Body of pancreas (tissue), 4 donors: ENCODE results near the gene UCK2.

Experiments used
- CTCF ChIP-seq, 7 experiments: fragments of 450-650 bp in 4 of 7; fragments of 200-600 bp in 3 of 7; sonication (generic) in 3 of 7; IDR thresholded peaks; one replicate each; pipeline ENCODE4 v1.5.1; 2016 to 2019; ENCODE audit warnings: antibody characterized with exemption in 7 of 7
- POLR2A ChIP-seq, 3 donors: fragments of 450-650 bp; IDR thresholded peaks; one replicate each; pipeline ENCODE4 v1.6.1; 2016; ENCODE audit warnings: antibody characterized with exemption in 3 of 3, mild to moderate bottlenecking in 2 of 3

DNA sequence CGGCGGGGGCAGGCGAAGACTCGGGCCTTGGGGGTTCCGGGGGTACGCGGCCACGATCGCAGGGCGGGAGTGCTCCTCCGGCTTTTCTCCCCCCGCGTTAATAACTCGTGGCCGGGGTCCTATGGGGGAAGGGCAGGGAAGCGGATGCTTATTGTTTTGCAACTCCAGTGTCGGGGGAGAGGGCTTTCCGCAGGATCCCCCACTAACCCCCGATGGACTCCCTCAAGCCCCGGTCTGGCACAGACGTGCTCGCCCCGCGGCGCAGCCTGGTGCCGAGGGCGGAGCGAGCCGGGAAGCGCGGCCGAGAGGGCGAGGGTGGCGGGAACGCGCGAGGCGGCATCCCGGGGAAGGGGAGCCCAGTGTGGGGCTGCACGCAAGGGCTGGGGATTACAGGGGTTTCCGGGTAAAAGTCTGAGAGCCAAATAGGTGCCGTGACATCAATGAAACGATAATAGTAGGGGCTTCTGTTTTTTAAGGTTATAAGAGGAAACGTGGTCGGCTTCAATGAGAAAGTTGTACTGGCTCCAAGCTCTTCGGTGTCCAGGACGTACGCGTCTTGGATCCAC lies 772 bp downstream of the UCK2 start:
- TF ChIP-seq CTCF (IDR thresholded peaks at IDR 0.05), result no peak
- peak in 2 of 3 donors; percentile 3 to 40 for TF ChIP-seq POLR2A (IDR thresholded peaks at IDR 0.05)
